Measurements from ENCODE around the gene FLNA.

- no peak for TF ChIP-seq CTCF (IDR thresholded peaks at IDR 0.05)
- no peak for TF ChIP-seq POLR2A (IDR thresholded peaks at IDR 0.05)
These were observed 10.6 kb downstream of the FLNA start for GRCh38 chrX:154363706-154364439.
